MM.1S (cell line): ENCODE results near the gene NCOA3.

Experiments used
- CTCF ChIP-seq: fragments of 300-600 bp; sonication (generic); IDR thresholded peaks from 2 replicates; pipeline ENCODE4 v1.5.1; 2016; ENCODE audit warnings: antibody characterized with exemption, low read length, mixed read lengths
- EZH2 ChIP-seq: fragments of 300-600 bp; sonication (generic); optimal IDR thresholded peaks from 2 replicates; pipeline ENCODE3; 2017; ENCODE audit warnings: low read depth, mild to moderate bottlenecking, antibody characterized with exemption, low read length, mixed read lengths
- EZH2phosphoT487 ChIP-seq: fragments of 300-600 bp; sonication (generic); IDR thresholded peaks from 2 replicates; pipeline ENCODE4 v1.6.1; 2018; ENCODE audit warnings: antibody characterized with exemption, low read length

GRCh38 chr20:47568019-47568418, 66.3 kb downstream of the NCOA3 start:
- TF ChIP-seq CTCF, result no peak
- no peak for TF ChIP-seq EZH2
- no peak for TF ChIP-seq EZH2phosphoT487
